HG03460 (cell line): ENCODE results near the gene COX6A1.
"Not testable (repeated sequence)": the region's sequence is repeated elsewhere in the genome, so short reads cannot be mapped to it uniquely, and the experiment has no call there.

Source experiments
- ATAC-seq: cut with Tn5 transposase; IDR thresholded peaks from one replicate; pipeline ENCODE4 v1.9.1; 2021; ENCODE audit not compliant: unreplicated experiment

The COX6A1 gene

GRCh38 chr12:120425797-120426196 lies 12.1 kb upstream of the COX6A1 start:
- no peak for ATAC-seq

DNA sequence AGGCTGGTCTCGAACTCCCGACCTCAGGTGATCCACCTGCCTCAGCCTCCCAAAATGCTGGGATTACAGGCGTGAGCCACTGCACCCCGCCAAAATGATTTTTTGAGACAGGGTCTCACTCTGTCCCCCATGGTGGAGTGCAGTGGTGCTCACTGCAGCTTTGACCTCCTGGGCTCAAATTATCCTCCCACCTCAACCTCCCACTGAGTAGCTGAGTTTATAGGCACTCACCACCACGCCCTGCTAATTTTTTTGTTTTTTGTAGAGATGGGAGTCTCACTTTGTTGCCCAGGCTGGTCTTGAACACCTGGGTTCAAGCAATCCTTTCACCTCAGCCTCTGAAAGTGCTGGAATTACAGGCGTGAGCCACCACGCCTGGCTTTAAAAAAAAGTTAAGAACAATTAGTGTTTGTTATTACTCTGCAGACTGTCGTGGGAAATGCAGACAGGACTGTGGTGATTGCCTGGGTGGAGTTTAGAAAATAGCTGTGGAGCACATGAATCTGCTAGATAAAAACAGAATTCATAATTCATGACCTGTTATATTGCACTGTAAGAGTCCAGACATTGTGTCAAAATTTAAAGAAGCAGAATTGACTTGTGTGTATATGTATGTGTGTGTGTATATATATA lies 9.2 kb upstream of the COX6A1 start:
- no peak for ATAC-seq

GRCh38 chr12:120429368-120429767 lies 8.5 kb upstream of the COX6A1 start:
- no peak for ATAC-seq

DNA sequence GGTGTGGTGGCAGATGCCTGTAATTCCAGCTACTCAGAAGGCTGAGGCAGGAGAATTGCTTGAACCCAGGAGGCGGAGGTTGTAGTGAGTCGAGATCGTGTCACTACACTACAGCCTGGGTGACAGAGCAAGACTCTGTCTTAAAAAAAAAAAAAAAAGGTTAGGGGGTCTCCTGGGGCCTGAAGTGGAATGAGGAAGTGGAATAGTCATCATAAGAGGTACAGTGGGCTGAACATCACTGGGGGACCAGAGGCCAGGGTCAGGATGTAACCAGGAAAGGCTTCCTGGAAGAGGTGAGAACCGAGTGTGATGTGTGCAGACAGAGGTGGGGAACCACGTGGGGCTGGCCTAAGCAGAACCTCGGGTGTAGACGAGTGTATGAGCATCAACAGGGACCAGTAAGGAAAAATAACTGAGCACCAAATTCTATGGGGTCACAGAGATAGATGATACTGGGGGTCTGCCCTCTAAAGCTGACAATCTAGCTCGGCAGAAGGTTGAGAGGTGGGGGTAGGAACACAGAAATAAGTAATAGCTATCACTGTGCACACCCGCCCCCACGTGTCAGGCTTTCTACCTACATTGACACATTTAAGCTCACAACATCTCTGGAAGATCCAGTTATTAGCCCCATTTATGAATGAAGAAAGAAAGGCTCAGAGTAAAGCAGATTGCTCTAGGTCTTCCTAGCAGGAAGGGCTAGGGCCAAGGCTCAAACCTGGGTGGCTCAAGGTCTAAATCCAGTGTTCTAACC lies 5.0 kb upstream of the COX6A1 start:
- ATAC-seq: no peak

DNA sequence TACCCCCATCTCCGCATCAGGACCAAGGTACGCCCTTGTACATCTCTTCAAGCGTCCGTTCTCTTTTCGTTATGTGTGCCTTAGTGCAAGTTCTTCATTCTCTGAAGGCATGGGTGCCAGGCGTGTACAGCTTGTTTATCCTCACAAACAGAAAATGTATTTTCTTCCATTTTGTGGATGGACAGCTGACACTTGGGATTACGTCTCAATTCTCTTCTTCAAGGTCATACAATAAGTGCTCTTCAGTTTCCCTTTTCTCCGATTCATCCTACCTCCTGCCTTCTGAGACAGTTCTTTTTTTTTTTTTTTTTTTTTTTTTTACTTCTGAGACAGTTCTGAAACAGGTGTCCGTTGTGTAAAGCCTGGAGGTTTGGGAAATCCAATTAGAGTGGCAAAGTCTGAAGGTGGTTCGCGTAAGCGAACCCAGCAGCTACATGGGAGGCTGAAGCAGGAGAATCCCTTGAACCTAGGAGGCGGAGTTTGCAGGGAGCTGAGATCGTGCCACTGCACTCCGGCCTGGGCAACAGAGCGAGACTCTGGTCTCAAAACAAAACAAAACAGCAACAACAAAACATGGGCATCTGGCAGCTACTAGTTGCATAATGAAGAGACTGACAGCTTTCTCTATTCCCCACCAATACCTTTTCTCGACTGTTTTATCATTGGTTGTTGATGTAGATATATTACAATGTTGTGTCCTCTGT lies 734 bp downstream of the COX6A1 start:
- peak; percentile 6 for ATAC-seq

GRCh38 chr12:120439646-120440247 lies 1.8 kb downstream of the COX6A1 start:
- ATAC-seq: no peak

DNA sequence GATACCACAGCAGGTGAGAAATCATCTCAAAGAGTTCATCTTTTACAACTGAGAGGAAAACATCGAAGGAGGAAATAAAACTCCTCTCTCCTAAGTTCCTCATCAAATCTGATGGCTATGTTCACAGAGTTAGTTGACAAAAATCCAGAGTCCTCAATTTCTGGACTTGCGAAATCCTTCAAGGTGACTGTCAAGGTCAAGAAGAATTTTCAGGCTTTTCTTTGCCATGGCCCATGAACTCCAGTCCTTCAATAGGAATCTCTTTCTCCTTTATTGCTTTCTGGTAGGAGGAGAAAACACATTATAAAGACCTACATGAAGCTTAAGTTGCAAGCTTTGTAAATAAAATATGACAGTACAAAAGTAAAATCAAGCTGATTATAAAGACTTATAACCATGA lies 6.8 kb downstream of the COX6A1 start:
- ATAC-seq: no peak

GRCh38 chr12:120445911-120446843 lies 8.3 kb downstream of the COX6A1 start, which contains the start of the genes GATC and TRIAP1:
TSS of gene GATC (plus strand) at chr12:120446444. CDS start at chr12:120446481, 37 bp downstream.
TSS of gene TRIAP1 (minus strand) at chr12:120446384. CDS start at chr12:120446372, 12 bp downstream.
- peak; percentile 88 for ATAC-seq

GRCh38 chr12:120446844-120447178 lies 8.9 kb downstream of the COX6A1 start:
- not testable (repeated sequence) for ATAC-seq

DNA sequence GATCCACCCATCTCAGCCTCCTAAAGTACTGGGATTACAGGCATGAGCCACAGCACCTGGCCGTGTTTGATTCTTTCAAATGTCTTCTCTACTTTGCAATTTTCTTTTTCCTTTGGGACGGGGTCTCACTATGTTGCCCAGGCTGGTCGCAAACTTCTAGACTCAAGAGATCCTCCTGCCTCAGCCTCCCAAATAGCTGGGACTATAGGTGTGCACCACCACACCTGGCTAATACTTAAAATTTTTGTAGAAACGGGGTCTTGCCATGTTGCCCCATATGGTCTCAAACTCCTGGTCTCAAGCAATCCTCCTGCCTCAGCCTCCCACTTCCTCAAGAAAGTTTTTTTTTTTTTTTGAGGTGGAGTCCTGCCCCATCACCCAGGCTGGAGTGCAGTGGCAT lies 10.1 kb downstream of the COX6A1 start:
- ATAC-seq: no peak

DNA sequence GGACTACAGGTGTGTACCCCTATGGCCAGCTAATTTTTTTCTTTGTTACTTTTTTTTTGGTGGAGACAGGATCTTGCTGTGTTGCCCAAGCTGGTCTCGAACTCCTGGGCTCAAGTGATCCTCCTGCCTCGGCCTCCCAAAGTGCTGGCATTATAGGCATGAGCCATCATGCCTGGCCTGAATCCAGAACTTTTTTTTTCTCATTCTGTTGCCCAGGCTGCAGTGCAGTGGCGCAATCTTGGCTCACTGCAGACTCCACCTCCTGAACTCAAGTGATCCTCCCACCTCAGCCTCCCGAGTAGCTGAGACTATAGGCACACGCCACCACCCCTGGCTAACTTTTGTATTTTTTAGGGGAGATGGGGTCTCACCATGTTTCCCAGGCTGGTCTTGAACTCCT lies 14.6 kb downstream of the COX6A1 start:
- ATAC-seq: not testable (repeated sequence)

- ATAC-seq: no peak
Measured at GRCh38 chr12:120453060-120453750, 15.3 kb downstream of the COX6A1 start.

DNA sequence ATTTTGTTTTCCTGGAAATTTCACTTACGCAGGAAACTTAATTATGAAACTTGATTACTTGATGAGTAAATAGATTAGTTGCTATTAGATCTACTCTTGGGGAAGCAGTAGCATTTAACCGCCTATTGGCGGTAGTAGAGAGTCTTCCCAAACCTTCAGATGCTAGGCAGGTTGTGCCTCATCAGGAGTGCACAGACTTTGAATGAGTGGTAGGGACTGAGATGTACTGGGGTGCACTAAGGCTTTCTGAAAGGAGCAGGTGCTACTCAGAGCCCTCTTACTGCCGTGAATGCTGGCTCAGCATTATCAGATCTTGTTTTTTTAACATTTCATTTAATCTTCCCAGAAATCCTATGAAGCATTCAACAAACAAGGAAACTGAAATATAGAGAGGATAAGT lies 16.1 kb downstream of the COX6A1 start:
- ATAC-seq: no peak

- no peak for ATAC-seq
Measured at GRCh38 chr12:120455302-120455701, 17.4 kb downstream of the COX6A1 start.

GRCh38 chr12:120457133-120457532 lies 19.2 kb downstream of the COX6A1 start:
- ATAC-seq: no peak

DNA sequence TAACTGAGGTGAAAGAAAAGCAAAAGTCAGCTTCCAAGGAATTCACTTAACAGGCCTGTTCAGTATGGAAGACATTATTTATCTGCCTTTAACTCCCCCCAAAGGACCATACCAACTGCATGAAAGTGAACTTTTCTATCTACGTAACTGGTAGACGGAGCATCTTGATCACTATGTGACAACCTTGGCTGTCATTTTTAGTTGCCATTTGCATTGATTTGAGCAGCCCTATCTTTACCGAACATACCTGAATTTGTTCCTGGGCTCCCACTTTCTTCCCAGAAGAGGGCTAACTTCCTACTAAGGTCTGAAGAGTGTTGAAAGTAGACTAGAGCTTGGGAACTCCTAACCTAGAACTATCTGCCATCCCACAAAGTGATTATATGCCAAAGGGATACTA lies 22.2 kb downstream of the COX6A1 start:
- ATAC-seq: no peak

- no peak for ATAC-seq
Measured at GRCh38 chr12:120462099-120462640, 24.3 kb downstream of the COX6A1 start.

- no peak for ATAC-seq
Measured at GRCh38 chr12:120463712-120464111, 25.8 kb downstream of the COX6A1 start.

DNA sequence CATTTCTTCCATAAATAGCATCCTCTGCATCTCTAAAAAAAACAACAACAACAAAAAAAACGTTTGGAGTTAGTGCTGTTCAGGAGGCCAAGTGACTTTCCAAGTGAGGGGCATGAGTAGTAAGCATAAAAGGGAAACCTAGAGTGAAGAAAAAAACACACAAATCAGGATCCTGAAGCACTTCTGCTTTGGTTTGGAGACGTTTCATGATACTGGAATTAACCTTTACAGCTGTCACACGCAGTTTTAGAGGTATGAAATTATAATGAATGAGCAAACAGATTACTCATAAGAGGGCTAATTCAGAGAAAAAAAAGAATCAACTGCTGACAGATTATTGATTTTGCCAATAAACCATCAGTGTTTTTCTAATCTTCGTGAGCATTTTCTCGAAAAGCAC lies 27.8 kb downstream of the COX6A1 start:
- no peak for ATAC-seq
